Stomach (tissue), 9 donors: ENCODE results near the gene CDKN1C. TPM values are rescaled to one million over a fixed set of nuclear protein-coding genes. Genes with fewer than 3 reads are reported as not detected.

Source experiments
- DNase-seq, 2 donors: peaks; one replicate each; pipeline versions ENCODE4 v3.0.0 to v3.0.0-alpha.2; 2013 to 2019
- H3K27ac ChIP-seq, 5 donors: fragments of 200-600 bp in 4 of 5; sonication (generic) in 4 of 5; one replicate each; pipeline ENCODE4 v1.5.1; 2013 to 2019; ENCODE audit warnings: mild to moderate bottlenecking in 1 of 5, moderate library complexity in 1 of 5
- H3K27me3 ChIP-seq, 3 donors: fragments of 200-600 bp; sonication (generic); one replicate each; pipeline ENCODE4 v1.5.1; 2017 to 2019; ENCODE audit warnings: mixed run types in 1 of 3
- H3K36me3 ChIP-seq, 4 donors: fragments of 200-600 bp; sonication (generic); 1 replicate in 3 of 4; 2 replicates in 1 of 4; pipeline ENCODE4 v1.5.1; 2016 to 2019
- H3K4me1 ChIP-seq, 4 donors: fragments of 200-600 bp; sonication (generic); one replicate each; pipeline ENCODE4 v1.5.1; 2016 to 2019
- H3K4me3 ChIP-seq, 4 donors: fragments of 200-600 bp; sonication (generic) in 3 of 4; one replicate each; pipeline ENCODE4 v1.5.1; 2016 to 2019; ENCODE audit warnings: mild to moderate bottlenecking in 1 of 4
- H3K9me3 ChIP-seq, 4 donors: fragments of 200-600 bp; sonication (generic); one replicate each; pipeline ENCODE4 v1.5.1; 2016 to 2019
- CTCF ChIP-seq, 7 experiments: fragments of 450-650 bp in 4 of 7; fragments of 200-600 bp in 3 of 7; sonication (generic) in 3 of 7; IDR thresholded peaks; one replicate each; pipeline ENCODE4 v1.5.1; 2016 to 2019; ENCODE audit warnings: antibody characterized with exemption in 7 of 7, control low read depth in 2 of 7, mild to moderate bottlenecking in 1 of 7
- EP300 ChIP-seq: sonication (generic); formaldehyde crosslinking; IDR thresholded peaks from one replicate; pipeline ENCODE4 v1.6.1; 2017; ENCODE audit warnings: antibody characterized with exemption
- POLR2A ChIP-seq, 4 donors: fragments of 450-650 bp; IDR thresholded peaks; one replicate each; pipeline ENCODE4 v1.6.1; 2016; ENCODE audit warnings: antibody characterized with exemption in 4 of 4, control low read depth in 2 of 4, mild to moderate bottlenecking in 1 of 4, moderate library complexity in 1 of 4
- POLR2AphosphoS5 ChIP-seq, 3 donors: sonication (generic); formaldehyde crosslinking; IDR thresholded peaks; one replicate each; pipeline ENCODE4 v1.6.1; 2016; ENCODE audit warnings: antibody characterized with exemption in 3 of 3
- WGBS, 5 donors: extraction: QIAGEN DNeasy Blood & Tissue Kit in 3 of 5; methylation state at CpG; one replicate each; pipeline versions ENCODE4 v1.1.5 to v1.1.7; 2013 to 2018; 5-methylcytosine and 5-hydroxymethylcytosine counted together
- intact Hi-C: fragments of 100-400 bp; cut with DNase I; formaldehyde crosslinking; loops from one replicate; pipeline ENCODE4 v1.15.1; 2023; ENCODE audit warnings: low total_unique reads
- polyA plus RNA-seq, 3 donors: library from polyadenylated mRNA; stranded (reverse); fragments of 200-250 nt; gene quantifications; one replicate each; pipeline ENCODE4 v1.2.3, GENCODE V29; 2013
- total RNA-seq, 5 donors: library from RNA; depleted of rRNA; stranded (reverse); fragments of >200 nt; gene quantifications; one replicate each; pipeline versions ENCODE4 v1.1.0 to v1.2.3, GENCODE V29; 2014 to 2016
- donor health status: healthy with polysubstance abuse.
- donor health status: Bipolar disorder and iron deficiency.
- donor health status: healthy.

Gene CDKN1C
- total and polyA plus RNA-seq, 8 donors, result 10.5 to 99.1 (median 42.3) TPM

- H3K27ac ChIP-seq, result peak overlapping the region; percentile 84 to 89 (median 87)
- no peaks in the 10 kb centered on the region for H3K9me3 ChIP-seq
- 33 to 43% (median 40%) methylated on average over 12 to 21 of the region's 21 CpGs for WGBS, 5 donors
- no peaks in the 10 kb centered on the region for H3K36me3 ChIP-seq
- DNase-seq, result peak; percentile 91 to 93
- intact Hi-C loops, result no loop called here
- H3K4me3 ChIP-seq, result peak overlapping the region; percentile 52 to 71 (median 60)
- peaks cover 41 to 59% (median 48%) of the 10 kb centered on the region in 4 donors for H3K4me1 ChIP-seq
- H3K27me3 ChIP-seq, result peaks cover 0 to 53% (median 12%) of the 10 kb centered on the region in 3 donors
- TF ChIP-seq POLR2A (IDR thresholded peaks at IDR 0.05) (peak in 1 of 4 donors; percentile 21), CTCF (IDR thresholded peaks at IDR 0.05) (peak in 5 of 7 experiments; percentile 56 to 94 (median 82)), POLR2AphosphoS5 (IDR thresholded peaks at IDR 0.05) (peak in 1 of 3 donors; percentile 75), EP300 (no peak)
Observed at GRCh38 chr11:2930704-2931419, 45.3 kb upstream of the CDKN1C start.

GRCh38 chr11:2929950-2930703 lies 44.6 kb upstream of the CDKN1C start:
- Histone ChIP-seq H3K27ac (peak overlapping the region; percentile 84 to 89 (median 87)), H3K4me3 (peak overlapping the region; percentile 52 to 71 (median 60)), H3K9me3 (no peaks in the 10 kb centered on the region), H3K36me3 (no peaks in the 10 kb centered on the region), H3K4me1 (peaks cover 41 to 63% (median 48%) of the 10 kb centered on the region in 4 donors), H3K27me3 (peaks cover 0 to 53% (median 12%) of the 10 kb centered on the region in 3 donors)
- intact Hi-C loops, result no loop called here
- TF ChIP-seq EP300, result no peak
- TF ChIP-seq CTCF (IDR thresholded peaks at IDR 0.05), result no peak
- no peak for TF ChIP-seq POLR2A (IDR thresholded peaks at IDR 0.05)
- no peak for TF ChIP-seq POLR2AphosphoS5 (IDR thresholded peaks at IDR 0.05)
- DNase-seq, result peak; percentile 52 to 78
- WGBS, 5 donors, result 1 to 6% (median 2%) methylated on average over 28 to 47 of the region's 47 CpGs

- H3K4me3 ChIP-seq, result peak overlapping the region; percentile 52 to 71 (median 60)
- TF ChIP-seq POLR2AphosphoS5 (IDR thresholded peaks at IDR 0.05) (peak in 1 of 3 donors; percentile 16), EP300 (no peak), CTCF (IDR thresholded peaks at IDR 0.05) (no peak), POLR2A (IDR thresholded peaks at IDR 0.05) (no peak)
- peaks cover 41 to 68% (median 50%) of the 10 kb centered on the region in 4 donors for H3K4me1 ChIP-seq
- peak overlapping the region; percentile 84 to 89 (median 87) for H3K27ac ChIP-seq
- intact Hi-C loops, result no loop called here
- 0 to 2% (median 1%) methylated on average over 9 to 48 of the region's 48 CpGs for WGBS, 5 donors
- DNase-seq, result peak; percentile 84 to 87
- peaks cover 0 to 53% (median 12%) of the 10 kb centered on the region in 3 donors for H3K27me3 ChIP-seq
- H3K9me3 ChIP-seq, result no peaks in the 10 kb centered on the region
- H3K36me3 ChIP-seq, result no peaks in the 10 kb centered on the region
Observed at GRCh38 chr11:2929531-2929949, 44.0 kb upstream of the CDKN1C start.
